Amniotic stem cell (primary cell): ENCODE results near the gene ANKRD50.

Experiments used
- DNase-seq: peaks from one replicate; lab custom pipeline; 2025; lab: John Stamatoyannopoulos, UW

The ANKRD50 gene

GRCh38 chr4:124708517-124709300 is 3.8 kb downstream of the ANKRD50 start:
- DNase-seq = no peak

- DNase-seq = no peak
These were observed 7.1 kb downstream of the ANKRD50 start for GRCh38 chr4:124705393-124705792.

GRCh38 chr4:124703154-124703553 is 9.4 kb downstream of the ANKRD50 start:
- no peak for DNase-seq

- no peak for DNase-seq
These were observed 15.1 kb downstream of the ANKRD50 start for GRCh38 chr4:124697441-124697840.

- DNase-seq = no peak
These were observed 16.4 kb downstream of the ANKRD50 start for GRCh38 chr4:124696182-124696581.

GRCh38 chr4:124694946-124695598 is 17.5 kb downstream of the ANKRD50 start:
- no peak for DNase-seq

GRCh38 chr4:124694306-124694705 is 18.2 kb downstream of the ANKRD50 start:
- DNase-seq = no peak

GRCh38 chr4:124691801-124692200 is 20.7 kb downstream of the ANKRD50 start:
- DNase-seq = no peak

GRCh38 chr4:124686279-124686678 is 26.3 kb downstream of the ANKRD50 start:
- no peak for DNase-seq

GRCh38 chr4:124685851-124686250 is 26.7 kb downstream of the ANKRD50 start:
- no peak for DNase-seq

GRCh38 chr4:124684301-124684700 is 28.2 kb downstream of the ANKRD50 start:
- no peak for DNase-seq

- DNase-seq = no peak
These were observed 30.1 kb downstream of the ANKRD50 start for GRCh38 chr4:124682384-124682783.

GRCh38 chr4:124666496-124666895 is 46.0 kb downstream of the ANKRD50 start:
- no peak for DNase-seq

GRCh38 chr4:124658795-124659194 is 53.7 kb downstream of the ANKRD50 start:
- DNase-seq = no peak

- DNase-seq = no peak
These were observed 61.9 kb downstream of the ANKRD50 start for GRCh38 chr4:124650614-124651013.

GRCh38 chr4:124647599-124647998 is 64.9 kb downstream of the ANKRD50 start:
- DNase-seq = no peak

- no peak for DNase-seq
These were observed 67.9 kb downstream of the ANKRD50 start for GRCh38 chr4:124644621-124645020.

GRCh38 chr4:124642846-124643245 is 69.7 kb downstream of the ANKRD50 start:
- no peak for DNase-seq

- DNase-seq = peak; percentile 50
These were observed 70.7 kb downstream of the ANKRD50 start for GRCh38 chr4:124641715-124642381.

GRCh38 chr4:124640022-124640730 is 72.4 kb downstream of the ANKRD50 start:
- DNase-seq = no peak

- DNase-seq = no peak
These were observed 75.2 kb downstream of the ANKRD50 start for GRCh38 chr4:124637321-124637720.

- no peak for DNase-seq
These were observed 75.7 kb downstream of the ANKRD50 start for GRCh38 chr4:124636788-124637187.
